Stomach (tissue), 9 donors: ENCODE measurements around the gene TTYH1. TPM values are rescaled to one million over a fixed set of nuclear protein-coding genes. Genes with fewer than 3 reads are reported as not detected.
"Not testable (repeated sequence)": the region's sequence is repeated elsewhere in the genome, so short reads cannot be mapped to it uniquely, and the experiment has no call there.

ENCODE experiments used
- DNase-seq, 2 donors: peaks; one replicate each; pipeline versions ENCODE4 v3.0.0 to v3.0.0-alpha.2; 2013 to 2019
- H3K27ac ChIP-seq, 5 donors: fragments of 200-600 bp in 4 of 5; sonication (generic) in 4 of 5; one replicate each; pipeline ENCODE4 v1.5.1; 2013 to 2019; ENCODE audit warnings: mild to moderate bottlenecking in 1 of 5, moderate library complexity in 1 of 5
- H3K27me3 ChIP-seq, 3 donors: fragments of 200-600 bp; sonication (generic); one replicate each; pipeline ENCODE4 v1.5.1; 2017 to 2019; ENCODE audit warnings: mixed run types in 1 of 3
- H3K36me3 ChIP-seq, 4 donors: fragments of 200-600 bp; sonication (generic); 1 replicate in 3 of 4; 2 replicates in 1 of 4; pipeline ENCODE4 v1.5.1; 2016 to 2019
- H3K4me1 ChIP-seq, 4 donors: fragments of 200-600 bp; sonication (generic); one replicate each; pipeline ENCODE4 v1.5.1; 2016 to 2019
- H3K4me3 ChIP-seq, 4 donors: fragments of 200-600 bp; sonication (generic) in 3 of 4; one replicate each; pipeline ENCODE4 v1.5.1; 2016 to 2019; ENCODE audit warnings: mild to moderate bottlenecking in 1 of 4
- H3K9me3 ChIP-seq, 4 donors: fragments of 200-600 bp; sonication (generic); one replicate each; pipeline ENCODE4 v1.5.1; 2016 to 2019
- EP300 ChIP-seq: sonication (generic); formaldehyde crosslinking; IDR thresholded peaks from one replicate; pipeline ENCODE4 v1.6.1; 2017; ENCODE audit warnings: antibody characterized with exemption
- POLR2A ChIP-seq, 4 donors: fragments of 450-650 bp; IDR thresholded peaks; one replicate each; pipeline ENCODE4 v1.6.1; 2016; ENCODE audit warnings: antibody characterized with exemption in 4 of 4, control low read depth in 2 of 4, mild to moderate bottlenecking in 1 of 4, moderate library complexity in 1 of 4
- POLR2AphosphoS5 ChIP-seq, 3 donors: sonication (generic); formaldehyde crosslinking; IDR thresholded peaks; one replicate each; pipeline ENCODE4 v1.6.1; 2016; ENCODE audit warnings: antibody characterized with exemption in 3 of 3
- WGBS, 5 donors: extraction: QIAGEN DNeasy Blood & Tissue Kit in 3 of 5; methylation state at CpG; one replicate each; pipeline versions ENCODE4 v1.1.5 to v1.1.7; 2013 to 2018; 5-methylcytosine and 5-hydroxymethylcytosine counted together
- intact Hi-C: fragments of 100-400 bp; cut with DNase I; formaldehyde crosslinking; loops from one replicate; pipeline ENCODE4 v1.15.1; 2023; ENCODE audit warnings: low total_unique reads
- polyA plus RNA-seq, 3 donors: library from polyadenylated mRNA; stranded (reverse); fragments of 200-250 nt; gene quantifications; one replicate each; pipeline ENCODE4 v1.2.3, GENCODE V29; 2013
- total RNA-seq, 5 donors: library from RNA; depleted of rRNA; stranded (reverse); fragments of >200 nt; gene quantifications; one replicate each; pipeline versions ENCODE4 v1.1.0 to v1.2.3, GENCODE V29; 2014 to 2016
- TF ChIP-seq, protein P1 (sequence below), 7 experiments: fragments of 450-650 bp in 4 of 7; fragments of 200-600 bp in 3 of 7; sonication (generic) in 3 of 7; IDR thresholded peaks; one replicate each; pipeline ENCODE4 v1.5.1; 2016 to 2019; ENCODE audit warnings: antibody characterized with exemption in 7 of 7, control low read depth in 2 of 7, mild to moderate bottlenecking in 1 of 7
- donor health status: healthy with polysubstance abuse.
- donor health status: Bipolar disorder and iron deficiency.
- donor health status: healthy.

Gene TTYH1
- total and polyA plus RNA-seq, 8 donors = 0.12 to 12.9 (median 2.3) TPM; not detected in 3

DNA sequence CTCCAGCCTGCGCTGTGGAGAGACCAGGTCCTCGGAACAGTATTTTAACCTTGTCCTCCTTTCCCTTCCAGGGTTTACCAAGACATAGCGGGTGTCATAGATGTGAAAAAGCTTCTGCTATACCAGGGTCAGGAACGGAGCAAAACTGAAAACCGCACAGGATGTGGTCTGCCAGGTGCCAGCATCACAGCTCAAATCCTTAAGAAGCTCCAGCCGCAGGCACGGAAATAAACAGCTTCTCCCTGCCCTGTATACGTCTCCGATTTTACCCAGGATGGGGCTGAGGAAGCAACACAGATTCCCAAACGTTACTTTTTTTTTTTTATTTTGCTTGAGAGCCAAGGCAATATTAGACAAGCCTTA, 44.8 kb upstream of the TTYH1 start:
- peak in 1 of 3 donors; percentile 14 for TF ChIP-seq POLR2AphosphoS5 (IDR thresholded peaks at IDR 0.05)
- H3K9me3 ChIP-seq, H3K36me3 ChIP-seq, H3K4me3 ChIP-seq, intact Hi-C loops, H3K27ac ChIP-seq: not testable (repeated sequence)
- WGBS, 5 donors = 60 to 80% (median 65%) methylated on average over 7 to 8 of the region's 10 CpGs
- Histone ChIP-seq H3K27me3 (peaks cover 0 to 20% (median 0%) of the 10 kb centered on the region in 3 donors), H3K4me1 (peaks cover 0 to 16% (median 0%) of the 10 kb centered on the region in 4 donors)
- peak; percentile 28 to 33 for DNase-seq

DNA sequence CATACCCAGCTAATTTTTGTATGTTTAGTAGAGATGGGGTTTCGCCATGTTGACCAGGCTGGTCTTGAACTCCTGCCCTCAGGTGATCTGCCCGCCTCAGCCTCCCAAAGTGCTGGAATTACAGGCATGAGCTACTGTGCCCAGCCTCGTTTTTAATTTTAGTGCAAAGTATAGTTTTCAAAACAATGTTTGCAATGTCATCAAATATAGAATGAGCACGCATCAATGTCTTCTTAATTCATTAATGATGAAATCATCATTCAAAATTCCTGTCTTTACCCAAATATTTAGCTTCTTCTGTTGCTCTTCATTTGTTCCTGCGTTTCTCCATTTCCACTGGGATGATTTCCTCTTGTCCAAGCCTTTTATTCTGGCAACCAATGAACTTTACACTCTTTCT, 43.8 kb upstream of the TTYH1 start:
- intact Hi-C loops, H3K9me3 ChIP-seq, H3K36me3 ChIP-seq, H3K4me3 ChIP-seq, DNase-seq: not testable (repeated sequence)
- Histone ChIP-seq H3K27ac (peak overlapping the region in 1 of 5 donors; percentile 72), H3K27me3 (peaks cover 0 to 18% (median 0%) of the 10 kb centered on the region in 3 donors), H3K4me1 (peaks cover 0 to 16% (median 0%) of the 10 kb centered on the region in 4 donors)
- WGBS, 5 donors = 69 to 79% (median 75%) methylated on average over 5 of the region's 5 CpGs

DNA sequence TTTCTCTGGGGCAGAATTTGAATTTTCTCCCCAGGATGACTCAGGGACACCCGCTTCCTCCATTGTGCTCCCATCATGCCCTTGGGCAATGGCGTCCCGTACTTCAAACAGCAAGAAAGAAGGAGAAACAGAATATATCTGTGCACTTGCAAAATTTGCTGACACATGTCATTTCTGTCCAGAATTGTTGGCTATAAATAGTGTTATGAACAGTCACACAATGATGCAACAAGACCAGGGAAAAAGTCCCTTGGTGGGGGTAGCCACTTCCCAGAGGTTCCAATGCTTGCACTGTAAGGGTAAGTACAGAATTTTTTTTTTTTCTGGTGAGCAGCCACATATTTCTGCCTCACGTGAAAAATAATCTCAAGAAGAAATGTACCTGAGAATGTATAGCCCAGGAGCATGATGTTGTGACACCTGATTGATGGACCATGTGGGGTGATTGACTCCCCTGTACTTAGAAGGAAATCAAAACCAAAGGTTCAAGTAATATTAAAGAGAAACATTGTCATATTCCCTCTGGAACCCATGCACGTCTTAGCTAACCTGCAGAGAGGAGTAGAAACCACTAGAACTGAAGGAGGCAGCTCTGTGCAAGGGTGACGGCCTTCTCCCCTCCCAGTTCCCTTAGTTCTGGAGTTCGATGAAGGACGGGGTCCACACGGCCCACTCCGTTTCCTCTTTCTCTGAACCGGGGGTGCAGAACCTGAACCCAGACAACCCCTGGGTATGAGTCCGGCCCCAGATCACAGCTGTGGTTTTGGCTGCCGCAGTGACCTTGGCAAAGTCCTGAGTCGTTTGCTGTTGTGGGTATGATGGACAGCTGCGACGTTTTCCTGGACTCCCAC, 41.3 kb upstream of the TTYH1 start:
- peaks cover 0 to 10% (median 0%) of the 10 kb centered on the region in 4 donors for H3K4me1 ChIP-seq
- TF ChIP-seq EP300 = no peak
- TF ChIP-seq, protein P1, sequence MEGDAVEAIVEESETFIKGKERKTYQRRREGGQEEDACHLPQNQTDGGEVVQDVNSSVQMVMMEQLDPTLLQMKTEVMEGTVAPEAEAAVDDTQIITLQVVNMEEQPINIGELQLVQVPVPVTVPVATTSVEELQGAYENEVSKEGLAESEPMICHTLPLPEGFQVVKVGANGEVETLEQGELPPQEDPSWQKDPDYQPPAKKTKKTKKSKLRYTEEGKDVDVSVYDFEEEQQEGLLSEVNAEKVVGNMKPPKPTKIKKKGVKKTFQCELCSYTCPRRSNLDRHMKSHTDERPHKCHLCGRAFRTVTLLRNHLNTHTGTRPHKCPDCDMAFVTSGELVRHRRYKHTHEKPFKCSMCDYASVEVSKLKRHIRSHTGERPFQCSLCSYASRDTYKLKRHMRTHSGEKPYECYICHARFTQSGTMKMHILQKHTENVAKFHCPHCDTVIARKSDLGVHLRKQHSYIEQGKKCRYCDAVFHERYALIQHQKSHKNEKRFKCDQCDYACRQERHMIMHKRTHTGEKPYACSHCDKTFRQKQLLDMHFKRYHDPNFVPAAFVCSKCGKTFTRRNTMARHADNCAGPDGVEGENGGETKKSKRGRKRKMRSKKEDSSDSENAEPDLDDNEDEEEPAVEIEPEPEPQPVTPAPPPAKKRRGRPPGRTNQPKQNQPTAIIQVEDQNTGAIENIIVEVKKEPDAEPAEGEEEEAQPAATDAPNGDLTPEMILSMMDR (IDR thresholded peaks at IDR 0.05) = no peak
- TF ChIP-seq POLR2A (IDR thresholded peaks at IDR 0.05) = no peak
- no peak for TF ChIP-seq POLR2AphosphoS5 (IDR thresholded peaks at IDR 0.05)
- H3K4me3 ChIP-seq = no peak overlapping the region
- intact Hi-C loops = no loop called here
- no peaks in the 10 kb centered on the region for H3K9me3 ChIP-seq
- DNase-seq = no peak
- H3K36me3 ChIP-seq = no peaks in the 10 kb centered on the region
- 67 to 82% (median 80%) methylated on average over 16 of the region's 16 CpGs for WGBS, 5 donors
- peaks cover 0 to 27% (median 0%) of the 10 kb centered on the region in 3 donors for H3K27me3 ChIP-seq
- H3K27ac ChIP-seq = peak overlapping the region in 3 of 5 donors; percentile 29 to 72 (median 33)

DNA sequence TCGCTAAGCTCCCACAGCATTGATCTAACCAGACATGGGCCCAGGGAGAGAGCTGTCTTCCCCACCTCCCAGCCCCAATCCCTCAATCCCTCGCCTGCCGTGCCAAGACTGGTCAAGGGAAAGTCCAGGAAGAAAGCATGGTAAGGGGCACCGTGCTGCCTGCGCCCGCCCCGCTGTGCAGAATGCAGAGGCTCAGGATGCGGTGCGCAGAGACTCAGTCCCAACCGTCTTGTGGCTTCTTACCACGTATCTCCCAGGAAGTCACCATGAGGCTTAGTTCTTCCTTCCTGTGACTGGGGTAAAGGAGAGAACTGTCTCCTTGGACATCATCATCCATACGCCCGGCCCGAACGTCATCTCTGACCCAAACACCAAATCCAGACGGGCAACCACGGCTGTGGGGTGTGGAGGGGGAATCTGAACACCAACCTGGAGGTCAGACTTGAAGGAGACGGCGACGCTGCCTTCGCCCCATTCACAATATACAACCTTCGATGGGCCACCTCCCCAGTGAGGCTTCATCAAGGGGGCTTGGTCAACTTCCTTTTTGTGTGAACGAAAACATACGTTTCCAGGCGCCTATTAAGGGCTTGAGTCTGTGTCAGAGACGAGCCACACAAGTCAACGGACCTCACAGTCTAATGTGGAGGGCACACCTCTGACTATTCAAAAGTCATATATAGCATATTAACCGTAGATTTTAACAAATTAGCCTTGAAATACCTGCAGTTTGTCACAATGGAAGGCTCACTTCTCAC, 39.9 kb upstream of the TTYH1 start:
- Histone ChIP-seq H3K27ac (peak overlapping the region in 2 of 5 donors; percentile 44 to 46), H3K27me3 (peaks cover 0 to 35% (median 0%) of the 10 kb centered on the region in 3 donors), H3K4me3 (peak overlapping the region in 1 of 4 donors; percentile 9)
- H3K9me3 ChIP-seq, intact Hi-C loops, DNase-seq, H3K36me3 ChIP-seq, H3K4me1 ChIP-seq: not testable (repeated sequence)
- 70 to 80% (median 73%) methylated on average over 24 to 28 of the region's 28 CpGs for WGBS, 5 donors

DNA sequence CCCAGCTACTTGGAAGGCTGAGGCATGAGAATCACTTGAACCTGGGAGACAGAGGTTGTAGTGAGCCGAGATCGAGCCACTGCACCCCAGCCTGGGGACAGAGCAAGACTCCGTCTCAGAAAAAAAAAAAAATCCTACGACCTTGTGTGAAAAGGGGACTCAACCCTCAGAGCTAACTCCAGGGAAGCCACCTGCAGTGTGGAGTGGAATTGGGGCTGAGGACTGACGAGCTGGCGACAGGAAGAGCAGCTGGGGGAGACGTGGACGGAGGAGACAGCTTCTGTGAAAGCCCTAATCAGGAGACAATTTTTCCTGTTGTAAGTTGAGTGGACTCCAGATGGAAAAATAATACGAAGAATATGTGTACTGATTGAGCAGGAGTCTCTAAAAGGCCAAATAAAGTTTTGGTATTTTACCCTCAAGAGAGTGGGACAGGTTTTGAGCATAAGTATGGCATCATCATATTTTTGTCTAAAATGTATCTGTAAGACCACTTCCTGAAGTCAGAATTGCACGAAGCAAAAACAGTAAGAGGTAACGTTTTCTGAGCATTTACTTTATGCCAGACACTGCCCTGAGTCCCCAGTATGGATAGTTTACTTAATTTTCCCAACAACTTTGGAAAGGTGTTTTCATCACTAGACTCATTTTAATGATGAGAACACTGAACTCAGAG, 38.5 kb upstream of the TTYH1 start:
- H3K4me1 ChIP-seq = peaks cover 0 to 7% (median 0%) of the 10 kb centered on the region in 4 donors
- H3K36me3 ChIP-seq = no peaks in the 10 kb centered on the region
- peaks cover 0 to 36% (median 0%) of the 10 kb centered on the region in 3 donors for H3K27me3 ChIP-seq
- no peak overlapping the region for H3K27ac ChIP-seq
- intact Hi-C loops = no loop called here
- no peak for TF ChIP-seq POLR2AphosphoS5 (IDR thresholded peaks at IDR 0.05)
- no peak for DNase-seq
- H3K9me3 ChIP-seq = no peaks in the 10 kb centered on the region
- 61 to 74% (median 68%) methylated on average over 11 of the region's 11 CpGs for WGBS, 5 donors
- no peak overlapping the region for H3K4me3 ChIP-seq

DNA sequence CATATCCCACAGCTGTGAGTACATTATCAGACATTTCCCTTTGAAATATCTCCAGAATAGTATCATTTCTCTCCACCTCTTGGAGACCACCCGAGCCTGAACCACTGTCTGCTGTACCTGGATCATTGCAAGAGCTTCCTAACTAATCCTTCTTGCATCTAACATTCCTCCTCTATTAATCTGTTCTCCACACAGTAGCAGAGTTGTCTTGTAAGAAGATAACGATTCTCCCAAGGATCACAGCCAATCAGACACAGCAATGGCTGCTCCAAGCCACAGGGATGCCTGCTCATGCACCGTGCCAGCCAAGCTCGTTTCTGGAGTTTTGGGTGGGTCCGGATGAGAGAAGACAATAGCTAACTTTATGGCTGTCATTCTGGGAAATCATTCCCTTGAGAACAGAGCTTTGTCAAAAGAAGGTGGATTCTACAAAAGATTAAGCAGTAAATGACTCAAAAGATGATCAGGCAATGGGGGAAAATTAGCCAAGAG, 36.0 kb upstream of the TTYH1 start:
- Histone ChIP-seq H3K4me3 (no peak overlapping the region), H3K9me3 (no peaks in the 10 kb centered on the region), H3K27me3 (peaks cover 0 to 23% (median 0%) of the 10 kb centered on the region in 3 donors), H3K36me3 (no peaks in the 10 kb centered on the region), H3K4me1 (no peaks in the 10 kb centered on the region), H3K27ac (peak overlapping the region in 3 of 5 donors; percentile 61 to 74 (median 69))
- 52 to 72% (median 63%) methylated on average over 5 of the region's 5 CpGs for WGBS, 5 donors
- TF ChIP-seq POLR2AphosphoS5 (IDR thresholded peaks at IDR 0.05) (no peak), POLR2A (IDR thresholded peaks at IDR 0.05) (no peak), EP300 (no peak)
- TF ChIP-seq, protein P1 (IDR thresholded peaks at IDR 0.05) = no peak
- intact Hi-C loops = no loop called here
- no peak for DNase-seq
